ENCODE results near the gene PPP1R26. TPM values are rescaled to one million over a fixed set of nuclear protein-coding genes. Genes with fewer than 3 reads are reported as not detected.
"Not testable (repeated sequence)": the region's sequence is repeated elsewhere in the genome, so short reads cannot be mapped to it uniquely, and the experiment has no call there.

PPP1R26 gene
- polyA plus RNA-seq, 2 of the 4 experiments (the other 2 are of a cell fraction): 8.5 to 12.7 TPM

DNA sequence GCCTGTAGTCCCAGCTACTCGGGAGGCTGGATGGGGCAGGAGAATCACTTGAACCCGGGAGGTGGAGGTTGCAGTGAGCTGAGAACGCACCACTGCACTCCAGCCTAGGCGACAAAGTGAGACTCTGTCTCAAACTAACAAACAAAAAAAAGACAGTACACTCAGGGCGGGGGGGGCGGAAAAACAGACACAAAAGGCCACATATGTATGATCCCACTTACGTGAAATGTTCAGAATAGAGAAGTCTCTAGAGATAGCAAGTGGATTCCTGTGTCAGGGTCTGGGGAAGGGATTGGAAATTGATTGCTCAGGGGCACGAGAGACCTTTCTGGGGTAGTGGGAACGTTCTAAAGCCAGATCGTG lies 32.6 kb downstream of the PPP1R26 start:
- DNase-seq (ENCODE audit: low read depth in 1 of 2, low spot score in 1 of 2) (no peak), ATAC-seq (no peak), FAIRE-seq (no peak)
- no peak overlapping the region for H3K4me3 ChIP-seq
- TF ChIP-seq CEBPB (IDR thresholded peaks at IDR 0.05) (no peak), ZC3H11A (IDR thresholded peaks at IDR 0.05) (no peak), E2F6 (IDR thresholded peaks at IDR 0.05; ENCODE audit: borderline replicate concordance, low read depth) (no peak), HEYL (CRISPR knock-in tag; IDR thresholded peaks at IDR 0.05) (no peak), POLR2A (IDR thresholded peaks at IDR 0.05; ENCODE audit: low read length) (no peak)
- no peaks in the 10 kb centered on the region for H3K9me3 ChIP-seq
- ChIA-PET POLR2A (no interaction called here), CTCF (interaction anchor here (1.2 to 1.5 kb wide), 2 partner anchors 8 to 10 kb away, joined by 4 to 8 read pairs; no protein-coding TSS in a partner anchor)
- whole genome bisulfite sequencing (ENCODE audit: missing lambda C conversion rate): 64% methylated on average over 10 of the region's 10 CpGs
- no peak overlapping the region for H3K4me2 ChIP-seq
- no peaks in the 10 kb centered on the region for H3K4me1 ChIP-seq
- no peak overlapping the region for H3K27ac ChIP-seq

GRCh38 chr9:135512904-135513303 lies 33.3 kb downstream of the PPP1R26 start:
- Histone ChIP-seq H3K4me3 (no peak overlapping the region), H3K4me2 (no peak overlapping the region), H3K4me1 (no peaks in the 10 kb centered on the region), H3K9me3 (no peaks in the 10 kb centered on the region), H3K27ac (no peak overlapping the region)
- ChIA-PET CTCF (interaction anchor here (0.6 to 1.5 kb wide), 3 partner anchors 9 to 13 kb away, joined by 3 to 8 read pairs (median 4); no protein-coding TSS in a partner anchor), POLR2A (no interaction called here)
- 45% methylated on average over 5 of the region's 7 CpGs for WGBS (ENCODE audit: missing lambda C conversion rate)
- no peak for FAIRE-seq
- ATAC-seq: no peak; a peak in 1 of 6 replicates
- TF ChIP-seq MYC (IDR thresholded peaks at IDR 0.05; ENCODE audit: borderline replicate concordance, low read length): no peak
- TF ChIP-seq NPAS2 (CRISPR knock-in tag; IDR thresholded peaks at IDR 0.05; ENCODE audit: borderline replicate concordance): no peak
- TF ChIP-seq POLR2A (IDR thresholded peaks at IDR 0.05; ENCODE audit: low read length): no peak
- TF ChIP-seq NFE2L2 (conservative IDR thresholded peaks at IDR 0.05; ENCODE audit: low read length): no peak
- no peak for TF ChIP-seq BHLHE40 (IDR thresholded peaks at IDR 0.05; ENCODE audit: low read depth, low read length)
- no peak for DNase-seq (ENCODE audit: low read depth in 1 of 2, low spot score in 1 of 2)

GRCh38 chr9:135513351-135513846 lies 33.8 kb downstream of the PPP1R26 start:
- H3K4me2 ChIP-seq: no peak overlapping the region
- H3K27ac ChIP-seq: no peak overlapping the region
- H3K4me1 ChIP-seq: no peaks in the 10 kb centered on the region
- CTCF ChIA-PET: interaction anchor here (1.2 to 1.5 kb wide), 2 partner anchors 9 to 11 kb away, joined by 4 to 8 read pairs; no protein-coding TSS in a partner anchor
- 58% methylated on average over 12 of the region's 19 CpGs for WGBS (ENCODE audit: missing lambda C conversion rate)
- peak; percentile 49 to 50; a peak in 5 of 6 replicates for ATAC-seq
- no peaks in the 10 kb centered on the region for H3K9me3 ChIP-seq
- TF ChIP-seq RFX5 (IDR thresholded peaks at IDR 0.05) (no peak), SMC3 (IDR thresholded peaks at IDR 0.05) (no peak), EHF (CRISPR knock-in tag; IDR thresholded peaks at IDR 0.05) (no peak), HOXA7 (CRISPR knock-in tag; IDR thresholded peaks at IDR 0.05) (no peak), CEBPB (IDR thresholded peaks at IDR 0.05) (no peak), BCL3 (IDR thresholded peaks at IDR 0.05) (no peak), NPAS2 (CRISPR knock-in tag; IDR thresholded peaks at IDR 0.05; ENCODE audit: borderline replicate concordance) (no peak), HOXB13 (CRISPR knock-in tag; IDR thresholded peaks at IDR 0.05; ENCODE audit: low read depth) (no peak), FOSB (CRISPR knock-in tag; IDR thresholded peaks at IDR 0.05) (no peak), PBX3 (IDR thresholded peaks at IDR 0.05) (no peak), RARB (CRISPR knock-in tag; IDR thresholded peaks at IDR 0.05) (no peak)
- TF ChIP-seq, protein P1, sequence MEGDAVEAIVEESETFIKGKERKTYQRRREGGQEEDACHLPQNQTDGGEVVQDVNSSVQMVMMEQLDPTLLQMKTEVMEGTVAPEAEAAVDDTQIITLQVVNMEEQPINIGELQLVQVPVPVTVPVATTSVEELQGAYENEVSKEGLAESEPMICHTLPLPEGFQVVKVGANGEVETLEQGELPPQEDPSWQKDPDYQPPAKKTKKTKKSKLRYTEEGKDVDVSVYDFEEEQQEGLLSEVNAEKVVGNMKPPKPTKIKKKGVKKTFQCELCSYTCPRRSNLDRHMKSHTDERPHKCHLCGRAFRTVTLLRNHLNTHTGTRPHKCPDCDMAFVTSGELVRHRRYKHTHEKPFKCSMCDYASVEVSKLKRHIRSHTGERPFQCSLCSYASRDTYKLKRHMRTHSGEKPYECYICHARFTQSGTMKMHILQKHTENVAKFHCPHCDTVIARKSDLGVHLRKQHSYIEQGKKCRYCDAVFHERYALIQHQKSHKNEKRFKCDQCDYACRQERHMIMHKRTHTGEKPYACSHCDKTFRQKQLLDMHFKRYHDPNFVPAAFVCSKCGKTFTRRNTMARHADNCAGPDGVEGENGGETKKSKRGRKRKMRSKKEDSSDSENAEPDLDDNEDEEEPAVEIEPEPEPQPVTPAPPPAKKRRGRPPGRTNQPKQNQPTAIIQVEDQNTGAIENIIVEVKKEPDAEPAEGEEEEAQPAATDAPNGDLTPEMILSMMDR (IDR thresholded peaks at IDR 0.05): no peak
- H3K4me3 ChIP-seq: no peak overlapping the region
- FAIRE-seq: no peak
- POLR2A ChIA-PET: no interaction called here
- no peak for DNase-seq (ENCODE audit: low read depth in 1 of 2, low spot score in 1 of 2)

DNA sequence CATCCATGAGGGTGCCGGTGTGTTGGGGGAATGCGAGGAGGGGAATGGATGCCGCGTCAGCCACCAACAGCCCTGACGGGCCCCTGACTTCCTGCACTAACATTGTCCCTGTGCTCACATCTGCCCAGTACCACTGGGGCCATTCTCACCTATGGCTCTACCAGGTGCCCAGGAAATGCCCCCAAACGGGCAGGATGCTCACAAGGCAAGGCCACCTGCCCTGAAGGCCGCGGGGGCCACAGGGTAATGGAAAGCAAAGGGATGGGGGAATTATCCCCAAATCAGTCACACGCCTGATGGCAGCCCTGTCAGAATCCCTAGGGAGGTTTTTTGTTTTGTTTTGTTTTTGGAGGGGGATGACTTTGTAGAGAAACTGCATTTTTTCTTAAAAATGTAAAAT lies 34.3 kb downstream of the PPP1R26 start:
- H3K4me1 ChIP-seq; ATAC-seq; DNase-seq (ENCODE audit: low read depth in 1 of 2, low spot score in 1 of 2); H3K9me3 ChIP-seq; POLR2A ChIA-PET; FAIRE-seq; H3K27ac ChIP-seq; H3K4me3 ChIP-seq; H3K4me2 ChIP-seq: not testable (repeated sequence)
- CTCF ChIA-PET: interaction anchor here (1.5 kb wide), 1 partner anchor 11 kb away, joined by 4 read pairs; no protein-coding TSS in a partner anchor
- WGBS (ENCODE audit: missing lambda C conversion rate): 84% methylated on average over 9 of the region's 9 CpGs

Measured in A549 (cell line).